NCI-H2081 (cell line): Measurements from ENCODE around the gene ZNF768.

Experiments used
- DNase-seq, 2 experiments: peaks; one replicate each; lab custom pipeline; 2025; lab: John Stamatoyannopoulos, UW

The ZNF768 gene

GRCh38 chr16:30526137-30526822, at the start of gene ZNF768:
ZNF768 (minus strand) TSS chr16:30526566; CDS start chr16:30526413, 153 bp downstream.
- no peak for DNase-seq

- no peak for DNase-seq
Measured at GRCh38 chr16:30574678-30575077, 48.3 kb upstream of the ZNF768 start.

- peak; percentile 71 to 88 for DNase-seq
Measured at GRCh38 chr16:30571445-30572322, 45.3 kb upstream of the ZNF768 start, which contains the start of gene ZNF688. ZNF688 (minus strand) TSS chr16:30571714; CDS start chr16:30571629, 85 bp downstream.

GRCh38 chr16:30570636-30571444, 44.5 kb upstream of the ZNF768 start:
- no peak for DNase-seq

- DNase-seq, result no peak
Measured at GRCh38 chr16:30569746-30570635, 43.6 kb upstream of the ZNF768 start.

GRCh38 chr16:30569281-30569680, 42.9 kb upstream of the ZNF768 start:
- DNase-seq, result no peak

GRCh38 chr16:30567991-30568638, 41.7 kb upstream of the ZNF768 start:
- peak in 1 of 2 experiments; percentile 33 for DNase-seq

- no peak for DNase-seq
Measured at GRCh38 chr16:30567160-30567990, 41.0 kb upstream of the ZNF768 start.

- no peak for DNase-seq
Measured at GRCh38 chr16:30566531-30566930, 40.2 kb upstream of the ZNF768 start.

- DNase-seq, result no peak
Measured at GRCh38 chr16:30565984-30566383, 39.6 kb upstream of the ZNF768 start.

- DNase-seq, result no peak
Measured at GRCh38 chr16:30565526-30565925, 39.2 kb upstream of the ZNF768 start.

GRCh38 chr16:30562021-30562420, 35.7 kb upstream of the ZNF768 start:
- no peak for DNase-seq

- no peak for DNase-seq
Measured at GRCh38 chr16:30561089-30561816, 34.9 kb upstream of the ZNF768 start.

- DNase-seq, result no peak
Measured at GRCh38 chr16:30559690-30560089, 33.3 kb upstream of the ZNF768 start.

GRCh38 chr16:30558789-30559377, 32.5 kb upstream of the ZNF768 start:
- no peak for DNase-seq

- DNase-seq, result peak; percentile 94 to 95
Measured at GRCh38 chr16:30557957-30558788, 31.8 kb upstream of the ZNF768 start, which contains the start of gene ZNF764. ZNF764 (minus strand) TSS chr16:30558374; CDS start chr16:30558182, 192 bp downstream.

GRCh38 chr16:30557707-30557956, 31.3 kb upstream of the ZNF768 start:
- no peak for DNase-seq

- DNase-seq, result no peak
Measured at GRCh38 chr16:30556125-30556473, 29.7 kb upstream of the ZNF768 start.
